Activated B cell treated with CpG ODN at 0.5 μM for 24 hours (primary cell): ENCODE data around the gene PGGHG. TPM values are rescaled to one million over a fixed set of nuclear protein-coding genes. Genes with fewer than 3 reads are reported as not detected.
"Not testable (repeated sequence)": the region's sequence is repeated elsewhere in the genome, so short reads cannot be mapped to it uniquely, and the experiment has no call there.

Source experiments
- ATAC-seq: fragments of 200-7000 bp; cut with Tn5 transposase; one replicate; pipeline ENCODE4 v1.10.0; 2021; ENCODE audit warnings: low read depth, mild to moderate bottlenecking, moderate library complexity
- CTCF ChIA-PET: fragments of 350-600 bp; sonication (Branson Sonifier 250); formaldehyde crosslinking; loops from one replicate; lab custom pipeline; 2021; ENCODE audit warnings: antibody characterized with exemption; lab: Charles Lee
- POLR2A ChIA-PET: fragments of 350-600 bp; sonication (Branson Sonifier 250); formaldehyde crosslinking; loops from one replicate; lab custom pipeline; 2021; ENCODE audit warnings: antibody characterized with exemption; lab: Charles Lee
- DNase-seq: peaks from one replicate; pipeline ENCODE4 v3.0.0; 2022
- H3K27ac Mint-ChIP-seq: one replicate; pipeline ENCODE4 v1.8.0; 2020; ENCODE audit warnings: mixed read lengths
- H3K27me3 Mint-ChIP-seq: one replicate; pipeline ENCODE4 v1.8.0; 2021; ENCODE audit warnings: mixed read lengths
- H3K36me3 Mint-ChIP-seq: one replicate; pipeline ENCODE4 v1.8.0; 2021; ENCODE audit warnings: low read depth, mixed read lengths
- H3K4me1 Mint-ChIP-seq: one replicate; pipeline ENCODE4 v1.8.0; 2021; ENCODE audit warnings: mixed read lengths
- H3K4me3 Mint-ChIP-seq: one replicate; pipeline ENCODE4 v1.8.0; 2020; ENCODE audit warnings: mild to moderate bottlenecking, mixed read lengths
- H3K9me3 Mint-ChIP-seq: one replicate; pipeline ENCODE4 v1.8.0; 2020; ENCODE audit warnings: mixed read lengths
- CTCF ChIP-seq: fragments of 200-600 bp; IDR thresholded peaks from one replicate; pipeline ENCODE4 v1.8.0; 2022; ENCODE audit warnings: antibody characterized with exemption, mild to moderate bottlenecking
- intact Hi-C: fragments of 100-400 bp; cut with micrococcal nuclease; formaldehyde crosslinking; loops from one replicate; pipeline ENCODE4 v1.15.1; 2024
- total RNA-seq: library from RNA; stranded (reverse); gene quantifications from 2 replicates; pipeline ENCODE4 v1.2.3, GENCODE V29; 2022

Gene PGGHG
- total RNA-seq, 1 donor from 2014 or later, result 74.1 TPM

DNA sequence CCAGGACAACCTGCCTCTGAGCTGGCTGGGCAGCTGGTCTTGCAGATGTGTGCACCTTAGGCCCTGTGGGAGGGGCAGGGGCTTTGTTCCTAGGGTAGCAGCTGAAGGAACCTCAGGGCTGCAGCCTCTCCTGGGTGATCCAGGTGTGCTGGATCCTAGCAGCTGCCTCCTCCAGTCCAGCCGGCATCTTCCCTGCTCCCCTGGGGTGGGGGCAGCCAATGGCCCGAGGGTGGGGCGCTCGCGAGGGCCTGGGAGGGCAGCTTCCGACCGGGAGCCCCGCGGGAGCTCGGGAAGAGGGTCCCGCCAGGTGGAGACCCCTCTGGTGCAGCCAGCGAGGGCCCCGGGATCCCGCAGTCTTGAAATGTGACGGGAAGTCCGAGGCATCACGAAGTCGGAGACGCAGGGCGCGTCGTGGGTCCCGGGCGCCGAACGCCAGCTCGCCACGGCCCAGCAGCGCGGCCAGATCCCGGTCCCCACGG, 26.6 kb downstream of the PGGHG start:
- intact Hi-C loops, result loop anchor here (2.0 kb wide), 1 partner anchor 37 kb away; no protein-coding TSS in a partner anchor
- Mint-ChIP-seq H3K36me3 (no peaks in the 10 kb centered on the region), H3K4me3 (peak overlapping the region; percentile 81), H3K27me3 (no peaks in the 10 kb centered on the region), H3K4me1 (peaks cover 61% of the 10 kb centered on the region), H3K9me3 (no peaks in the 10 kb centered on the region), H3K27ac (no peak overlapping the region)
- no peak for TF ChIP-seq CTCF
- ChIA-PET POLR2A (interaction anchor here (0.7 to 2.3 kb wide), 4 partner anchors 40 to 133 kb away, joined by 3 to 12 read pairs (median 4); partner anchors contain the start of genes BET1L and RIC8A), CTCF (interaction anchor here (1.2 to 3.1 kb wide), 2 partner anchors 9 to 65 kb away, joined by 4 to 27 read pairs; partner anchors contain the start of gene IFITM2)
- DNase-seq (no peak), ATAC-seq (no peak)

DNA sequence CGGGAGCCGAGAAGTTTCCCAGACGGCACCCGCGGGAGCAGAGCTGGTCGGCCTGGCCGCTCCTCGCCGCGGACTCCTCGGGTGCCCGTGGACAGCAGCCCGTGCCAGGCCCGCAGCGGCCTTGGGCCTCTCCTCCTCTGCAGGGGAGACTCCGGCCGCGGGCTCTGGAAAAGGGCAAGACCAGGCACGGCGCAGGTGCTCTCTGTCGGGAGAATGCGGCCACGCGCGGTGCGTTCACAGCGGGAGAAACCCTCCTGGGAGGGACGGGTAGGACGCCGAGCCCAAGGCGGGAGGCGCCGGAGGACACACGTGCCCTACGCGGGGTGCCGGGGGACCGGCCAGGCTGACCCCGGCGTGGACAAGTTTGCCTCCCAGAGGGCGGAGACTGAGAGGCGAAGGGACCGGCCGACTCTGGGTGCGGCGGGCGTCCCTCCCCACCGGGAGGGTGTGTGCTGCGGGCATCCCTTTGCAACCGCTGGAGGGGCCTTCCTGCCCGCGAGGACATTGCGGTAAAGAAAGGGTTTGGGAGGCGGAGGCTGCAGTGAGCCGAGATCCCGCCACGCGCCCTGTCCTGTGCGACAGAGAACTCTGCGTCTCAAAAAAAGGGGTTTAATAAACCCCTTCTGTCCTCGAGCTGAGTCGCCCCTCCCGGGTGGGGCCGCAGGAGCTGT, 27.2 kb downstream of the PGGHG start:
- no peak for TF ChIP-seq CTCF
- POLR2A ChIA-PET, result interaction anchor here (0.6 to 2.3 kb wide), 11 partner anchors 9 to 132 kb away, joined by 3 to 22 read pairs (median 5); partner anchors contain the start of genes BET1L, IFITM2 and RIC8A
- DNase-seq (peak; percentile 15), ATAC-seq (no peak)
- peak overlapping the region; percentile 68 for H3K27ac Mint-ChIP-seq
- no peaks in the 10 kb centered on the region for H3K27me3 Mint-ChIP-seq
- CTCF ChIA-PET, result interaction anchor here (1.5 to 3.1 kb wide), 3 partner anchors 10 to 65 kb away, joined by 3 to 27 read pairs (median 6); partner anchors contain the start of gene IFITM2
- no peak overlapping the region for H3K4me3 Mint-ChIP-seq
- H3K4me1 Mint-ChIP-seq, result peaks cover 65% of the 10 kb centered on the region
- H3K36me3 Mint-ChIP-seq, result no peaks in the 10 kb centered on the region
- intact Hi-C loops, result no loop called here
- no peaks in the 10 kb centered on the region for H3K9me3 Mint-ChIP-seq

- Mint-ChIP-seq H3K27me3 (no peaks in the 10 kb centered on the region), H3K9me3 (no peaks in the 10 kb centered on the region), H3K36me3 (no peaks in the 10 kb centered on the region), H3K27ac (peak overlapping the region; percentile 68), H3K4me3 (peak overlapping the region; percentile 58), H3K4me1 (peaks cover 62% of the 10 kb centered on the region)
- TF ChIP-seq CTCF, result no peak
- no peak for ATAC-seq
- POLR2A ChIA-PET, result interaction anchor here (0.6 to 2.3 kb wide), 12 partner anchors 8 to 131 kb away, joined by 3 to 22 read pairs (median 4); partner anchors contain the start of genes BET1L, IFITM2, PSMD13 and RIC8A
- CTCF ChIA-PET, result interaction anchor here (1.0 to 3.1 kb wide), 4 partner anchors 8 to 66 kb away, joined by 3 to 27 read pairs (median 6); partner anchors contain the start of gene IFITM2
- intact Hi-C loops, result loop anchor here (1.0 kb wide), 1 partner anchor 8 kb away; no protein-coding TSS in a partner anchor
- DNase-seq, result no peak
Observed at GRCh38 chr11:316891-317301, 28.0 kb downstream of the PGGHG start.

DNA sequence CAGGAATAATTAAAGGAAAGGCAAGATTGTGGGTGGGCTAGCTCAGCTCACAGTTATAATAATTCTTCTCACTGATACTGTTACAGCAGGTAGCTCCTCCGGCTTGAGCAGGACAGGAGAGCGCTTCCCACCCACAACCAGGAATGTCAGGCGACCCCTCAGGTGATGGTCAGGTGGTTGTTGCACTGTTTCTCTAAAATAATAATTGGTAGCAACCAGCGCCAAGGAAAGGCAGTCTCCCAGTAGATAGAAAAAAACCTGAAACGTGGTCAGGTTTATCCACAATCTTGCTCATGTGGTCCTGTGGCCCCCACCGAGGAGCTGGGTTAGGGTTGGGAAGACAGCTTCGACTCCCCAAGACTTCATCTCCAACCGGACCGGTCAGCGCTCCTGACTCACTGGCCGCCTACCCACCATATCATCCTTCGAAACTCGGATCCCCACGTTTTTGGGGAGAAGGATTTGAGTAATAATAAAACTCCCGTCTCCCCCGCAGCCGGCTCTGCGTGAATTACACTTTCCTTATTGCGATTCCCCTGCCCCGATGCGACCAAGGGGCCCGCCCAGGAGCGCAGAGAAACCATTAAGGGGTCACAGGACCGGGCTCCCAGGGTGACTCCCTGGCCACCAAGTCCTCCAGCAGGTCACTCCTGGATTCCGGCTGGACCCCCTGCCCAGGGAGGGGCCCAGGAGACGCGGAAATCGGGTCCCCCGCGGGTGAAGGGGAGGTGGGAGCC, 28.9 kb downstream of the PGGHG start:
- not testable (repeated sequence) for ATAC-seq, H3K9me3 Mint-ChIP-seq, H3K36me3 Mint-ChIP-seq, DNase-seq, H3K27me3 Mint-ChIP-seq
- ChIA-PET POLR2A (interaction anchor here (0.5 to 2.3 kb wide), 10 partner anchors 9 to 130 kb away, joined by 3 to 22 read pairs (median 4); partner anchors contain the start of genes BET1L, IFITM2, PSMD13 and RIC8A), CTCF (interaction anchor here (1.0 to 3.1 kb wide), 4 partner anchors 9 to 67 kb away, joined by 3 to 27 read pairs (median 6); partner anchors contain the start of gene IFITM2)
- H3K4me1 Mint-ChIP-seq, result peaks cover 53% of the 10 kb centered on the region
- peak overlapping the region; percentile 68 for H3K27ac Mint-ChIP-seq
- peak overlapping the region; percentile 58 for H3K4me3 Mint-ChIP-seq
- intact Hi-C loops, result loop anchor here (1.0 kb wide), 1 partner anchor 9 kb away; no protein-coding TSS in a partner anchor

DNA sequence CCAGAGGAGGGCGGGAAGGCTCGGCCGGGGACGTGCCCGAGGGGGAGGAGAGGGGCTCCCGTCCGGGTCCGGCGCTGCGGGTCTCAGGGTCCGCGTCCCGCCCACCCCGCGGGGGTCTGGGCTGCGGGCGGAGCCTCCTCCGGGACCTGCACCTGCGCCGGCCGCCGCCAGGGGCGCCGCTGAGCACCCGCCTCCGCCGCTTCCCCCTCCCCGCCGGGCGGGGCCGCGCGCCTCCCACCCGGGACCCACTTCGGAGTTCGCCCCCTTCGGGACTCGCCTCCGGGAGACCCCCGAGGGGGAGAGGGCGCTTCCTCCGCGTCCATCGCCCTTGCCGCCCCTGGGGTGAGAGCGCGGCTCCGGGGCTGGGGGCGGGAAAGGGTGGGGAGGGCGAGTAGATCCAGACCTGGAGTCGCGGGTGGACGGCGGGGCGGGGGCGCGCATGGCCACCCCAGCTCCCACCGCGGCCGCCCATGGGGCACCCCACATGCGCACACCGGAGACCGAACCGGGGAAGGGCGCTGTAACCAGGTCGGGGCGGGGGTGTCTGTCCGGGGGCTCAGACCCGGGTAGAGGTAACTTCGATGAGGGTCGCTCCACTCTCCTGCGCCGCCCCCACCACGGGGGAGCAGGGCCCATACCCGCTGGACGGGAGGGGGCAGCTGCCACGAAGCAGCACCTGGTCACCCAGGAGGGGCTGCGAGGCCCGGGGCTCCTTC, 29.6 kb downstream of the PGGHG start:
- H3K4me3 Mint-ChIP-seq, DNase-seq, H3K27me3 Mint-ChIP-seq, H3K9me3 Mint-ChIP-seq, H3K36me3 Mint-ChIP-seq, H3K27ac Mint-ChIP-seq, intact Hi-C loops: not testable (repeated sequence)
- POLR2A ChIA-PET, result interaction anchor here (1.3 to 2.3 kb wide), 3 partner anchors 10 to 37 kb away, joined by 3 to 22 read pairs (median 12); partner anchors contain the start of gene IFITM2
- peaks cover 46% of the 10 kb centered on the region for H3K4me1 Mint-ChIP-seq
- CTCF ChIA-PET, result interaction anchor here (3.1 kb wide), 1 partner anchor 12 kb away, joined by 27 read pairs; the partner anchor contains the start of gene IFITM2
- ATAC-seq, result peak; percentile 83

DNA sequence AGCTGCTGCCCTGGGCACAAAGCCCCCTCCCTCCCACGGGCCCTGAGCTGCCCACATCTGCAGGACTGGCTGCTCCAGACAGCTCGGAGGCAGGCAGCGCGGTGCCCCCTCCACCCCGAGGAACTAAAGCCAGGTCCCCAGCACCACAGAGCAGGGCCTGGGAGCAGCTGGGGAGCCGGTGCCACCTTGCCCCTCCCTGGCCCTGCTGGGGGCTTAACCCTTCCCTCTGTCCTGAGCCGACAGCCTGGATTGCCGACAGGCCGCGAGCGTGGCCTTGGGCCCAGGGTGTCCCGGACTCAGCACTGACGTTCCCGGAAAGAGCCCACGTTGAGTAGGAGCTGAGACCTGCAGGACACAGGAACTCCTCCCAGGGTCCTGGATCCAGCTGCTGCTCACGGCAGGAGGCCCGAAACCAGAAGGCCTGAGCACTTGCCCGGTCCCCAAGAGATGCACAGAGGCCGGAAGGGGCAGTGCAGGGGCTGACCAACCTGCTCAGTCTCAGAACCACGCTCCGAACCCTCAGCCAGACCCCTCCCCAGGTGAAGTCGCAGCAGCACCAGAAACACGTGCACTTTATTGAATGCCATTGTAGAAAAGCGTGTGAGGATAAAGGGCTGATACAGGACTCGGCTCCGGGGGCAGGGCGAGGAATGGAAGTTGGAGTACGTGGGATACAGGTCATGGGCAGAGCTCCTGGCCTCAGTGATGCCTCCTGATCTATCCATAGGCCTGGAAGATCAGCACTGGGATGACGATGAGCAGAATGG, 30.4 kb downstream of the PGGHG start:
- intact Hi-C loops, DNase-seq, CTCF ChIA-PET, H3K9me3 Mint-ChIP-seq, H3K36me3 Mint-ChIP-seq, H3K27me3 Mint-ChIP-seq: not testable (repeated sequence)
- POLR2A ChIA-PET, result interaction anchor here (0.6 kb wide), 1 partner anchor 52 kb away, joined by 3 read pairs; no protein-coding TSS in a partner anchor
- Mint-ChIP-seq H3K4me3 (peak overlapping the region; percentile 58), H3K4me1 (peaks cover 39% of the 10 kb centered on the region), H3K27ac (peak overlapping the region; percentile 30)
- ATAC-seq, result peak; percentile 9

- H3K9me3 Mint-ChIP-seq, DNase-seq, CTCF ChIA-PET, H3K27me3 Mint-ChIP-seq, intact Hi-C loops, ATAC-seq, H3K27ac Mint-ChIP-seq, H3K36me3 Mint-ChIP-seq: not testable (repeated sequence)
- Mint-ChIP-seq H3K4me3 (peak overlapping the region; percentile 58), H3K4me1 (peaks cover 37% of the 10 kb centered on the region)
- POLR2A ChIA-PET, result interaction anchor here (0.6 kb wide), 1 partner anchor 52 kb away, joined by 3 read pairs; no protein-coding TSS in a partner anchor
Observed at GRCh38 chr11:319888-320273, 31.0 kb downstream of the PGGHG start.
